SU-DHL-6 (cell line): ENCODE data around the gene DLD.

Experiments used
- H2AFZ ChIP-seq: fragments of 200-600 bp; sonication (generic); 2 replicates; pipeline ENCODE4 v1.6.1; 2014; ENCODE audit warnings: low read depth, mild to moderate bottlenecking, moderate library complexity, mixed read lengths, antibody characterized with exemption, low read length; ENCODE audit not compliant: severe bottlenecking
- H3F3A ChIP-seq: fragments of 200-600 bp; shearing (Covaris generic); 2 replicates; pipeline ENCODE4 v1.6.0; 2016; ENCODE audit warnings: antibody characterized with exemption, mild to moderate bottlenecking; ENCODE audit not compliant: insufficient read depth
- H3K27ac ChIP-seq: fragments of 200-600 bp; sonication (generic); 2 replicates; pipeline ENCODE4 v1.5.1; 2016; ENCODE audit warnings: low read depth, mild to moderate bottlenecking, low read length, moderate library complexity, mixed read lengths
- H3K27me3 ChIP-seq: fragments of 200-600 bp; sonication (generic), shearing (Covaris generic); 2 replicates; pipeline ENCODE4 v1.6.0; 2014; ENCODE audit warnings: mild to moderate bottlenecking, low read length
- H3K36me3 ChIP-seq: fragments of 200-600 bp; sonication (generic); 2 replicates; pipeline ENCODE4 v1.6.1; 2014; ENCODE audit warnings: mild to moderate bottlenecking, low read length, mixed read lengths
- H3K4me2 ChIP-seq: fragments of 300-600, 200-600 bp; shearing (Covaris generic), sonication (generic); 2 replicates; pipeline ENCODE4 v1.6.0; 2014; ENCODE audit warnings: low read length, low read depth, mild to moderate bottlenecking; ENCODE audit not compliant: poor library complexity, severe bottlenecking
- H3K4me3 ChIP-seq: fragments of 200-600 bp; sonication (generic); 2 replicates; pipeline ENCODE4 v1.5.1; 2014; ENCODE audit warnings: antibody characterized with exemption, low read length, mild to moderate bottlenecking, mixed read lengths; ENCODE audit not compliant: insufficient read depth, poor library complexity, severe bottlenecking
- H3K79me2 ChIP-seq: fragments of 200-600 bp; sonication (generic); 2 replicates; pipeline ENCODE4 v1.6.1; 2014; ENCODE audit warnings: mild to moderate bottlenecking, low read length, moderate library complexity; ENCODE audit not compliant: insufficient read depth
- H3K9ac ChIP-seq: fragments of 200-600 bp; sonication (generic); 2 replicates; pipeline ENCODE4 v1.7.0; 2014; ENCODE audit warnings: mild to moderate bottlenecking, low read length
- H3K9me2 ChIP-seq: fragments of 200-600 bp; sonication (generic); replicated peaks from 2 replicates; pipeline ENCODE4 v1.6.1; 2014; ENCODE audit warnings: low read length; ENCODE audit not compliant: insufficient read depth
- H3K9me3 ChIP-seq: fragments of 200-600 bp; sonication (generic); 2 replicates; pipeline ENCODE4 v1.6.1; 2014; ENCODE audit warnings: low read length, mixed read lengths; ENCODE audit not compliant: insufficient read depth
- H4K20me1 ChIP-seq: fragments of 200-600 bp; sonication (generic); 2 replicates; pipeline ENCODE4 v1.6.1; 2014; ENCODE audit warnings: low read depth, mild to moderate bottlenecking, antibody characterized with exemption, low read length, moderate library complexity, mixed read lengths
- EZH2phosphoT487 ChIP-seq: fragments of 200-600 bp; sonication (generic), shearing (Covaris generic); conservative IDR thresholded peaks from 2 replicates; pipeline ENCODE4 v1.6.1; 2018; ENCODE audit warnings: mild to moderate bottlenecking, antibody characterized with exemption, low read length, moderate library complexity, mixed read lengths
- TF ChIP-seq, protein P1 (sequence below): fragments of 200-600 bp; sonication (generic); IDR thresholded peaks from one replicate; pipeline ENCODE4 v1.5.1; 2017; ENCODE audit warnings: antibody characterized with exemption, mild to moderate bottlenecking, low read length, moderate library complexity; ENCODE audit not compliant: insufficient read depth, poor library complexity, severe bottlenecking

DLD gene

GRCh38 chr7:107964510-107964909 lies 73.5 kb downstream of the DLD start:
- Histone ChIP-seq H3K9me2 (no peaks in the 10 kb centered on the region), H3F3A (no peaks in the 10 kb centered on the region), H3K4me2 (no peak overlapping the region), H4K20me1 (no peaks in the 10 kb centered on the region), H3K36me3 (no peaks in the 10 kb centered on the region), H3K9ac (no peak overlapping the region), H3K27me3 (no peaks in the 10 kb centered on the region), H3K27ac (no peak overlapping the region), H2AFZ (no peak overlapping the region), H3K79me2 (no peaks in the 10 kb centered on the region), H3K9me3 (no peaks in the 10 kb centered on the region), H3K4me3 (no peak overlapping the region)
- TF ChIP-seq EZH2phosphoT487 = no peak
- TF ChIP-seq, protein P1, sequence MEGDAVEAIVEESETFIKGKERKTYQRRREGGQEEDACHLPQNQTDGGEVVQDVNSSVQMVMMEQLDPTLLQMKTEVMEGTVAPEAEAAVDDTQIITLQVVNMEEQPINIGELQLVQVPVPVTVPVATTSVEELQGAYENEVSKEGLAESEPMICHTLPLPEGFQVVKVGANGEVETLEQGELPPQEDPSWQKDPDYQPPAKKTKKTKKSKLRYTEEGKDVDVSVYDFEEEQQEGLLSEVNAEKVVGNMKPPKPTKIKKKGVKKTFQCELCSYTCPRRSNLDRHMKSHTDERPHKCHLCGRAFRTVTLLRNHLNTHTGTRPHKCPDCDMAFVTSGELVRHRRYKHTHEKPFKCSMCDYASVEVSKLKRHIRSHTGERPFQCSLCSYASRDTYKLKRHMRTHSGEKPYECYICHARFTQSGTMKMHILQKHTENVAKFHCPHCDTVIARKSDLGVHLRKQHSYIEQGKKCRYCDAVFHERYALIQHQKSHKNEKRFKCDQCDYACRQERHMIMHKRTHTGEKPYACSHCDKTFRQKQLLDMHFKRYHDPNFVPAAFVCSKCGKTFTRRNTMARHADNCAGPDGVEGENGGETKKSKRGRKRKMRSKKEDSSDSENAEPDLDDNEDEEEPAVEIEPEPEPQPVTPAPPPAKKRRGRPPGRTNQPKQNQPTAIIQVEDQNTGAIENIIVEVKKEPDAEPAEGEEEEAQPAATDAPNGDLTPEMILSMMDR = no peak

GRCh38 chr7:107966711-107967110 lies 75.7 kb downstream of the DLD start:
- Histone ChIP-seq H3K9ac (no peak overlapping the region), H3K27ac (no peak overlapping the region), H3K36me3 (no peaks in the 10 kb centered on the region), H3K79me2 (no peaks in the 10 kb centered on the region), H3K9me3 (no peaks in the 10 kb centered on the region), H3F3A (no peaks in the 10 kb centered on the region), H3K4me3 (no peak overlapping the region), H2AFZ (no peak overlapping the region), H3K27me3 (no peaks in the 10 kb centered on the region), H4K20me1 (no peaks in the 10 kb centered on the region), H3K4me2 (no peak overlapping the region), H3K9me2 (no peaks in the 10 kb centered on the region)
- TF ChIP-seq, protein P1 = no peak
- TF ChIP-seq EZH2phosphoT487 = no peak

GRCh38 chr7:107967420-107967819 lies 76.4 kb downstream of the DLD start:
- Histone ChIP-seq H3K9ac (no peak overlapping the region), H4K20me1 (no peaks in the 10 kb centered on the region), H3K79me2 (no peaks in the 10 kb centered on the region), H3K27ac (no peak overlapping the region), H3F3A (no peaks in the 10 kb centered on the region), H3K4me3 (no peak overlapping the region), H3K9me3 (no peaks in the 10 kb centered on the region), H2AFZ (no peak overlapping the region), H3K27me3 (no peaks in the 10 kb centered on the region), H3K36me3 (no peaks in the 10 kb centered on the region), H3K9me2 (no peaks in the 10 kb centered on the region), H3K4me2 (no peak overlapping the region)
- no peak for TF ChIP-seq EZH2phosphoT487
- TF ChIP-seq, protein P1 = no peak
